ENCODE data around the gene NELFA.

NELFA gene

GRCh38 chr4:1933700-1934099, 75.1 kb downstream of the NELFA start:
- DNase-seq (ENCODE audit: low read depth) = no peak

DNA sequence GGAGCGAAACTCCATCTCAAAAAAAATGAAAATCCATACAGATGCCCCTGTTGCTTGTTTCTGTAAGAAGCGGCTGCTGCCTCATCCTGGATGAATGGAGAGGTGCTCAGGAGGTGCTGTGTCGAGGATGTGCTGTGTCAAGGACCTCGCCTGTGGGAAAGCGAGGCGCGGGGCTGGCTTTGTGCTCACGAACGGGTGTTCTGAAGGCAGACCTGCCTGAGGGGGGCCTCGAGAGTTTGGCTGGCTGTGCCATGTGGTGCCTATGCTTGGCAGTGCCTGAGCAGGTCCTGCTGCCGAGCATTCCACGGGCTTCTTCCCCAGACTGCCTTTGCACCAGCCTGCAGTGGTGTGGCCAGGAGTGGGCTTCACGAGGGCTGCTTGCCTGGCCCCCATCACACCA, 76.0 kb downstream of the NELFA start:
- DNase-seq (ENCODE audit: low read depth) = no peak

Data from stimulated activated CD8-positive, alpha-beta memory T cell treated with anti-CD3 and anti-CD28 coated beads, Interleukin-15, amount 100 ng/mL, for 24 hours (primary cell).